GM18511 (cell line): Measurements from ENCODE around the gene ZMYM5.
A peak's percentile ranks its signal among the peaks of the same experiment; 100 is the strongest.
"Not testable (repeated sequence)": the region's sequence is repeated elsewhere in the genome, so short reads cannot be mapped to it uniquely, and the experiment has no call there.

Source experiments
- ATAC-seq: cut with Tn5 transposase; IDR thresholded peaks from one replicate; pipeline ENCODE4 v1.9.1; 2021; ENCODE audit warnings: mild to moderate bottlenecking, moderate library complexity; ENCODE audit not compliant: unreplicated experiment

Gene ZMYM5

GRCh38 chr13:19822673-19823072, 40.8 kb downstream of the ZMYM5 start:
- ATAC-seq = no peak

GRCh38 chr13:19818223-19818842, 45.1 kb downstream of the ZMYM5 start:
- no peak for ATAC-seq

GRCh38 chr13:19817510-19818158, 45.8 kb downstream of the ZMYM5 start:
- no peak for ATAC-seq

- no peak for ATAC-seq
Measured at GRCh38 chr13:19817106-19817505, 46.3 kb downstream of the ZMYM5 start.

GRCh38 chr13:19815842-19816241, 47.6 kb downstream of the ZMYM5 start:
- ATAC-seq = not testable (repeated sequence)

GRCh38 chr13:19810996-19811881, 52.2 kb downstream of the ZMYM5 start:
- ATAC-seq = no peak

GRCh38 chr13:19810151-19810550, 53.3 kb downstream of the ZMYM5 start:
- ATAC-seq = no peak

GRCh38 chr13:19805765-19806164, 57.7 kb downstream of the ZMYM5 start:
- no peak for ATAC-seq

GRCh38 chr13:19795956-19796355, 67.5 kb downstream of the ZMYM5 start:
- no peak for ATAC-seq

GRCh38 chr13:19794631-19795030, 68.8 kb downstream of the ZMYM5 start:
- ATAC-seq = no peak

GRCh38 chr13:19791953-19792537, 71.4 kb downstream of the ZMYM5 start:
- ATAC-seq = no peak

- peak; percentile 86 for ATAC-seq
Measured at GRCh38 chr13:19782727-19783682, 80.4 kb downstream of the ZMYM5 start, which contains the start of gene PSPC1. PSPC1 (minus strand) TSS chr13:19782945; CDS start chr13:19782757, 188 bp downstream.

GRCh38 chr13:19782049-19782726, 81.3 kb downstream of the ZMYM5 start:
- peak; percentile 45 for ATAC-seq

- no peak for ATAC-seq
Measured at GRCh38 chr13:19781526-19781925, 81.9 kb downstream of the ZMYM5 start.

GRCh38 chr13:19780753-19781418, 82.6 kb downstream of the ZMYM5 start:
- ATAC-seq = not testable (repeated sequence)
